ENCODE results near the gene NDUFB10.

The NDUFB10 gene

GRCh38 chr16:1992704-1993317 lies 33.5 kb downstream of the NDUFB10 start:
- H3K27ac ChIP-seq (ENCODE audit: poor library complexity, severe bottlenecking), result no peak overlapping the region
- no peaks in the 10 kb centered on the region for H3K9me3 ChIP-seq (ENCODE audit: severe bottlenecking)
- peaks cover 10% of the 10 kb centered on the region for H3K36me3 ChIP-seq (ENCODE audit: low read depth)
- DNase-seq (ENCODE audit: low spot score) (no peak), ATAC-seq (ENCODE audit: low read depth) (no peak)
- H3K4me3 ChIP-seq (ENCODE audit: severe bottlenecking), result no peak overlapping the region
- H3K4me1 ChIP-seq (ENCODE audit: insufficient read depth, poor library complexity, severe bottlenecking), result peaks cover 2% of the 10 kb centered on the region
- peaks cover 5% of the 10 kb centered on the region for H3K27me3 ChIP-seq (ENCODE audit: insufficient read depth, poor library complexity, severe bottlenecking)
- no peak for TF ChIP-seq CTCF (IDR thresholded peaks at IDR 0.05; ENCODE audit: poor library complexity, severe bottlenecking)

- H3K4me3 ChIP-seq (ENCODE audit: severe bottlenecking), result no peak overlapping the region
- peaks cover 2% of the 10 kb centered on the region for H3K4me1 ChIP-seq (ENCODE audit: insufficient read depth, poor library complexity, severe bottlenecking)
- H3K9me3 ChIP-seq (ENCODE audit: severe bottlenecking), result no peaks in the 10 kb centered on the region
- peaks cover 5% of the 10 kb centered on the region for H3K27me3 ChIP-seq (ENCODE audit: insufficient read depth, poor library complexity, severe bottlenecking)
- DNase-seq (ENCODE audit: low spot score) (no peak), ATAC-seq (ENCODE audit: low read depth) (peak; percentile 66)
- no peak for TF ChIP-seq CTCF (IDR thresholded peaks at IDR 0.05; ENCODE audit: poor library complexity, severe bottlenecking)
- H3K27ac ChIP-seq (ENCODE audit: poor library complexity, severe bottlenecking), result peak overlapping the region; percentile 21
- peaks cover 10% of the 10 kb centered on the region for H3K36me3 ChIP-seq (ENCODE audit: low read depth)
Measured at GRCh38 chr16:1993731-1994131, 34.4 kb downstream of the NDUFB10 start.

GRCh38 chr16:1997494-1998359 lies 38.4 kb downstream of the NDUFB10 start:
- no peaks in the 10 kb centered on the region for H3K9me3 ChIP-seq (ENCODE audit: severe bottlenecking)
- no peaks in the 10 kb centered on the region for H3K27me3 ChIP-seq (ENCODE audit: insufficient read depth, poor library complexity, severe bottlenecking)
- no peak overlapping the region for H3K4me3 ChIP-seq (ENCODE audit: severe bottlenecking)
- no peaks in the 10 kb centered on the region for H3K4me1 ChIP-seq (ENCODE audit: insufficient read depth, poor library complexity, severe bottlenecking)
- DNase-seq (ENCODE audit: low spot score) (no peak), ATAC-seq (ENCODE audit: low read depth) (no peak)
- no peak overlapping the region for H3K27ac ChIP-seq (ENCODE audit: poor library complexity, severe bottlenecking)
- peaks cover 48% of the 10 kb centered on the region for H3K36me3 ChIP-seq (ENCODE audit: low read depth)
- TF ChIP-seq CTCF (IDR thresholded peaks at IDR 0.05; ENCODE audit: poor library complexity, severe bottlenecking), result no peak

GRCh38 chr16:1998360-1998835 lies 39.1 kb downstream of the NDUFB10 start:
- Histone ChIP-seq H3K4me3 (ENCODE audit: severe bottlenecking) (no peak overlapping the region), H3K36me3 (ENCODE audit: low read depth) (peaks cover 55% of the 10 kb centered on the region), H3K9me3 (ENCODE audit: severe bottlenecking) (no peaks in the 10 kb centered on the region), H3K4me1 (ENCODE audit: insufficient read depth, poor library complexity, severe bottlenecking) (no peaks in the 10 kb centered on the region), H3K27ac (ENCODE audit: poor library complexity, severe bottlenecking) (no peak overlapping the region), H3K27me3 (ENCODE audit: insufficient read depth, poor library complexity, severe bottlenecking) (no peaks in the 10 kb centered on the region)
- ATAC-seq (ENCODE audit: low read depth) (no peak), DNase-seq (ENCODE audit: low spot score) (no peak)
- no peak for TF ChIP-seq CTCF (IDR thresholded peaks at IDR 0.05; ENCODE audit: poor library complexity, severe bottlenecking)

Data from RWPE2 (cell line).